H1 (cell line): ENCODE measurements around the gene RNF220. TPM values are rescaled to one million over a fixed set of nuclear protein-coding genes. Genes with fewer than 3 reads are reported as not detected.

Experiments
- SIX5 ChIP-seq: IDR thresholded peaks from 2 replicates; pipeline ENCODE4 v1.6.1; 2011; ENCODE audit warnings: mild to moderate bottlenecking, low read depth, low read length
- SUZ12 ChIP-seq: fragments of 200-600 bp; sonication (generic); IDR thresholded peaks from 2 replicates; pipeline ENCODE4 v1.6.1; 2012; ENCODE audit warnings: mild to moderate bottlenecking, inconsistent platforms, low read length, moderate library complexity, mixed read lengths
- polyA plus RNA-seq, 7 experiments: library from polyadenylated mRNA; depleted of rRNA in 3 of 7; stranded (reverse) in 5 of 7; unstranded in 2 of 7; fragments of >200 nt in 5 of 7; fragments of 200-250 nt in 2 of 7; gene quantifications; 1 replicate in 5 of 7; 2 replicates in 1 of 7; 4 replicates in 1 of 7; pipeline versions ENCODE4 v1.2.1 to v1.2.3, GENCODE V29; 2011 to 2013; ENCODE audit warnings: missing spikeins in 2 of 7, mixed read lengths in 2 of 7
- total RNA-seq: library from RNA; stranded (reverse); fragmentation: NEBNext Ultra II Directional; extraction: Animal tissue kit (Norgen Biotek cat#: 25700); gene quantifications from 2 replicates; pipeline ENCODE4 v1.2.1, GENCODE V29; 2021
- TF ChIP-seq, protein P1 (sequence below): IDR thresholded peaks from 2 replicates; pipeline ENCODE4 v1.6.1; 2011; ENCODE audit warnings: low read depth, mild to moderate bottlenecking, low read length; ENCODE audit not compliant: insufficient read depth

RNF220 gene
- total and polyA plus RNA-seq, 2 of the 8 experiments (the other 6 are each of a cell fraction or from before 2014, with no cell fraction given), result 123 to 160 TPM

DNA sequence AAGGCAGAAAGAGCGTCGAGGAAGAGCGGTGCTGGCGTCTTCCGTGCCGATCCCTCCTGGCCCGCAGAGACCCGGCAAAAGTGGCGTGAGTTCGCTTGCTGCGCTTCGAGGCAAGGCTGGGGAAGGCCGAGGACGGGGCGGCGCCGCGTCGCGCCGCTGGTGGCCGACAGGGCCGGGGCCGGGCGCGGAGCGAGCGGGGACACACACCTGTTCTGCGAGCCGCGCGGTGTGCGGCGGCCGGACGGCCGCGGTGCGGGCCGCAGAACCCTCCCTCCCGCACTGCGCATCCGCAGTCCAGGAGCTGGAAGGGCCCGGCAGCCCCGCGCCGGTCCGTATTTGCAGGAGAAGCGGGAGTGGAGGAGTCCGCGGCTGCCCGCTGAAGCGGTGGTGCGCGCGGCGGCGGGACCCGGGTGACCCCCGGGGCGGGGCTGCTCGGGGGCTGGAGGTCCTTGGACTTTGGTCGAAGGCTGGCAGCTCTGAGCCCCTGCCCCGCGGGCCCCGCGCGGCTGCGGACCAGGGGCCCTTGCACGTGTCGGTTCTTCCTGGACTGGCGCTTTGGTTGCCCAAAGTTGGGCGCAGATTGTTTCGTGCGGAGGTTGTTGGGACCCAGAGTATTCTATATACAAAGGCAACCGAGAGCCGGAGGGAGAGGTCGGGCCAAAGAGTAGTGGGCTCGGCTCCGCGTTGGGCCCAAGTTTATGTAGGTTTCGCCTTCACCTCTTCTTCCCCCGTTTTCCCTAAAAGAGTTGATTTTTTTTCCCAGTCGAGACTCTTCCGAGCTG, 2.6 kb downstream of the RNF220 start (continued):
- TF ChIP-seq SUZ12 (peak; percentile 90), SIX5 (no peak)
- TF ChIP-seq, protein P1, sequence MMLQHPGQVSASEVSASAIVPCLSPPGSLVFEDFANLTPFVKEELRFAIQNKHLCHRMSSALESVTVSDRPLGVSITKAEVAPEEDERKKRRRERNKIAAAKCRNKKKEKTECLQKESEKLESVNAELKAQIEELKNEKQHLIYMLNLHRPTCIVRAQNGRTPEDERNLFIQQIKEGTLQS, result no peak
